Measurements from ENCODE around the gene CFAP65.

Gene CFAP65

GRCh38 chr2:219001100-219001576 is 40.2 kb downstream of the CFAP65 start:
- TF ChIP-seq, protein P1, sequence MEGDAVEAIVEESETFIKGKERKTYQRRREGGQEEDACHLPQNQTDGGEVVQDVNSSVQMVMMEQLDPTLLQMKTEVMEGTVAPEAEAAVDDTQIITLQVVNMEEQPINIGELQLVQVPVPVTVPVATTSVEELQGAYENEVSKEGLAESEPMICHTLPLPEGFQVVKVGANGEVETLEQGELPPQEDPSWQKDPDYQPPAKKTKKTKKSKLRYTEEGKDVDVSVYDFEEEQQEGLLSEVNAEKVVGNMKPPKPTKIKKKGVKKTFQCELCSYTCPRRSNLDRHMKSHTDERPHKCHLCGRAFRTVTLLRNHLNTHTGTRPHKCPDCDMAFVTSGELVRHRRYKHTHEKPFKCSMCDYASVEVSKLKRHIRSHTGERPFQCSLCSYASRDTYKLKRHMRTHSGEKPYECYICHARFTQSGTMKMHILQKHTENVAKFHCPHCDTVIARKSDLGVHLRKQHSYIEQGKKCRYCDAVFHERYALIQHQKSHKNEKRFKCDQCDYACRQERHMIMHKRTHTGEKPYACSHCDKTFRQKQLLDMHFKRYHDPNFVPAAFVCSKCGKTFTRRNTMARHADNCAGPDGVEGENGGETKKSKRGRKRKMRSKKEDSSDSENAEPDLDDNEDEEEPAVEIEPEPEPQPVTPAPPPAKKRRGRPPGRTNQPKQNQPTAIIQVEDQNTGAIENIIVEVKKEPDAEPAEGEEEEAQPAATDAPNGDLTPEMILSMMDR (IDR thresholded peaks at IDR 0.05; ENCODE audit: borderline replicate concordance, insufficient read depth, low read depth, low read length): no peak
- H3K4me3 ChIP-seq (ENCODE audit: low read depth, low read length): no peak overlapping the region

DNA sequence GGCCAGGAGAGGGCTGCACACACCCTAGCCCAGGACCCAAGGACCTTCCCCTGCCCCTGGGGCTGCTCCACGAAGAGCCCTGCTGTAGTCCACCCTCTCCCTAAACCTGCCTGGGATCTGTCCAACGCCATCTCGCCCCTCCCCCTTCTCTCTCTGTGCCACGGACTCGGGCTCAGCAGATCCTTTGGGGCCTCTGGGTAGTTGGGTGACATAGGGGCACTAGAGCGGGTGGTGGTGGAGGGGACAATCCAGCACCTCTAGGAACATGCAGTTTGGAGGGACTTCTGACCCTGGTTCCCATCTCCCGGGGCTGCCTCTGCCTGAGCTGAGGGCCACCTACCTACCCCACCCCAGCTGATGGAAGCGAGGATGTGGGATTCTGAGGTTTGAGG is 40.8 kb downstream of the CFAP65 start:
- TF ChIP-seq, protein P1 (IDR thresholded peaks at IDR 0.05; ENCODE audit: borderline replicate concordance, insufficient read depth, low read depth, low read length): no peak
- no peak overlapping the region for H3K4me3 ChIP-seq (ENCODE audit: low read depth, low read length)

GRCh38 chr2:218999881-219000568 is 41.3 kb downstream of the CFAP65 start:
- no peak overlapping the region for H3K4me3 ChIP-seq (ENCODE audit: low read depth, low read length)
- TF ChIP-seq, protein P1 (IDR thresholded peaks at IDR 0.05; ENCODE audit: borderline replicate concordance, insufficient read depth, low read depth, low read length): no peak

- no peak overlapping the region for H3K4me3 ChIP-seq (ENCODE audit: low read depth, low read length)
Measured at GRCh38 chr2:218999021-218999880, 42.1 kb downstream of the CFAP65 start.

DNA sequence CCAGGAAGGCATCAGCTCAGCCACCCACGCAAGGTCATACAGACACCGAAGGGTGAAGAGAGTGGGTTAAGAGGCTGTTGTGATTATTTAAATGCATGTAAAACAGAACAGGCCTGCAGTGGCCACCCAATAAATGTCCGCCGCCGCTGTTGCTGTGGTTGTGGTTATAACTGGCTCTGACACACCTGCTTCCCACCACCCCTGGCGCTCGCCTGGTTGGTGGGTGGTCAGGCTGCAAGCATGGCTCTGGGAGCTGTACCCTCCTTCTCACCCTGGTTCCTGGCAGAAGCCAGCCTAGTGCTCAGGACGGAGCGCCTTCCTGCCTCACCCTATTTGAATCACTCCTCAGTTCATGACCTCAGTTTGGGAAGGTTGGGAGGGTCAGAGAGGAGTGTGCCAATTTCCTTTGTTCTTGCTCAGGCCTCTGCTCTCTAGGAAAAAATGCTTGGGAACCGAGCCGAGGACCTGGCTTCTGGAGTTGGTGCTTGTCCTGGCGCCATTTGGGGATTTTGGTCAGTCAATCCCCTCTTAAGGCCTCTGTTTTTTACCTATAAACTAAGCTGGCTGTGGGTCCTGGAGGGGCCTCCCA is 42.8 kb downstream of the CFAP65 start:
- TF ChIP-seq, protein P1 (IDR thresholded peaks at IDR 0.05; ENCODE audit: borderline replicate concordance, insufficient read depth, low read depth, low read length): no peak
- no peak overlapping the region for H3K4me3 ChIP-seq (ENCODE audit: low read depth, low read length)

More at GRCh38 chr2:218999021-218999880, 42.1 kb downstream of the CFAP65 start:
- TF ChIP-seq, protein P1 (IDR thresholded peaks at IDR 0.05; ENCODE audit: borderline replicate concordance, insufficient read depth, low read depth, low read length): no peak

- no peak overlapping the region for H3K4me3 ChIP-seq (ENCODE audit: low read depth, low read length)
- TF ChIP-seq, protein P1 (IDR thresholded peaks at IDR 0.05; ENCODE audit: borderline replicate concordance, insufficient read depth, low read depth, low read length): no peak
Measured at GRCh38 chr2:218997731-218998130, 43.6 kb downstream of the CFAP65 start.

All from GM12875 (cell line).